Fibroblast of pulmonary artery (primary cell): ENCODE results near the gene ARHGAP33.

ENCODE experiments used
- DNase-seq: peaks from one replicate; pipeline ENCODE4 v3.0.0-alpha.2; 2010; ENCODE audit warnings: low read depth
- H3K4me3 ChIP-seq: replicated peaks from 2 replicates; pipeline ENCODE4 v1.5.1; 2011; ENCODE audit warnings: low read depth, mild to moderate bottlenecking, control low read depth, low read length, moderate library complexity
- TF ChIP-seq, protein P1 (sequence below): IDR thresholded peaks from 2 replicates; pipeline ENCODE4 v1.5.1; 2011; ENCODE audit warnings: mild to moderate bottlenecking, control low read depth, low read length, inconsistent platforms; ENCODE audit errors: missing control alignments

The ARHGAP33 gene

DNA sequence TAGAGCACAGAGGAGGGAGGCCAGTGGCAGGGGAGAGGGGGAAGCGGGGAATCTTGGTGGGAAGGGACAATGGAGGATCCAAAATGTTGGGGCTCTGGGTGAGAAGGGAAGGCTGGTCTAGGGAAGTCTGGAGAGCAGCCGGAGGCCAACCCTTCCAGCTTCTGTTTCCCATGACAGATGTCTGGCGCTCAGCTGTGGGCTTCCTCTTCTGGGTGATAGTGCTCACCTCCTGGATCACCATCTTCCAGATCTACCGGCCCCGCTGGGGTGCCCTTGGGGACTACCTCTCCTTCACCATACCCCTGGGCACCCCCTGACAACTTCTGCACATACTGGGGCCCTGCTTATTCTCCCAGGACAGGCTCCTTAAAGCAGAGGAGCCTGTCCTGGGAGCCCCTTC is 28.8 kb upstream of the ARHGAP33 start:
- DNase-seq: no peak
- H3K4me3 ChIP-seq: peak overlapping the region; percentile 92
- TF ChIP-seq, protein P1, sequence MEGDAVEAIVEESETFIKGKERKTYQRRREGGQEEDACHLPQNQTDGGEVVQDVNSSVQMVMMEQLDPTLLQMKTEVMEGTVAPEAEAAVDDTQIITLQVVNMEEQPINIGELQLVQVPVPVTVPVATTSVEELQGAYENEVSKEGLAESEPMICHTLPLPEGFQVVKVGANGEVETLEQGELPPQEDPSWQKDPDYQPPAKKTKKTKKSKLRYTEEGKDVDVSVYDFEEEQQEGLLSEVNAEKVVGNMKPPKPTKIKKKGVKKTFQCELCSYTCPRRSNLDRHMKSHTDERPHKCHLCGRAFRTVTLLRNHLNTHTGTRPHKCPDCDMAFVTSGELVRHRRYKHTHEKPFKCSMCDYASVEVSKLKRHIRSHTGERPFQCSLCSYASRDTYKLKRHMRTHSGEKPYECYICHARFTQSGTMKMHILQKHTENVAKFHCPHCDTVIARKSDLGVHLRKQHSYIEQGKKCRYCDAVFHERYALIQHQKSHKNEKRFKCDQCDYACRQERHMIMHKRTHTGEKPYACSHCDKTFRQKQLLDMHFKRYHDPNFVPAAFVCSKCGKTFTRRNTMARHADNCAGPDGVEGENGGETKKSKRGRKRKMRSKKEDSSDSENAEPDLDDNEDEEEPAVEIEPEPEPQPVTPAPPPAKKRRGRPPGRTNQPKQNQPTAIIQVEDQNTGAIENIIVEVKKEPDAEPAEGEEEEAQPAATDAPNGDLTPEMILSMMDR: no peak

- TF ChIP-seq, protein P1: no peak
- DNase-seq: peak; percentile 100
- peak within 1 kb of the TSS; percentile 100 for H3K4me3 ChIP-seq
These were observed 27.0 kb upstream of the ARHGAP33 start, which contains the start of gene LIN37 for GRCh38 chr19:35748106-35749020. Gene LIN37 (plus strand): TSS chr19:35748576. CDS start chr19:35748725, 149 bp downstream.

DNA sequence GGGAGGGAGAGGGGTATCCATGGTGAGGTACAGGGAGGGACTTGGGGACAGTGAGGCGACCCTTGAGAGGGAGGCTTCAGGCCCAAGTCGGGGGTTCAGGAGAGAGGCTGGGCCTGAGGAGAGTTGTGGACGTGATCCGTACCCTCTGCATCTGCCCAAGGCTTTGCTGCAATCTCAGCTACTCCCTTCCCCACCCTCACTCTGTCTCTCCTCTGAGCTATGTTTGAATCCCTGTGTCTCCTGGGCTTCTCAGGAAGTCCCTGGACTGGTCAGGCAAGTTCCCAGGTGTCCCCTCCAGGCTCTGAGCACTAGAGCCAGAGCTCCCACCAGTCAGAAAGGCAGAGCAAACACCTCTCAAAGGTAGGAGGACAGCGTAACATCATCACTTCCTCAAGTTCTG is 25.2 kb upstream of the ARHGAP33 start:
- no peak for DNase-seq
- TF ChIP-seq, protein P1: no peak
- H3K4me3 ChIP-seq: no peak overlapping the region

- no peak for DNase-seq
- no peak overlapping the region for H3K4me3 ChIP-seq
- TF ChIP-seq, protein P1: no peak
These were observed 23.3 kb upstream of the ARHGAP33 start for GRCh38 chr19:35751839-35752745.

GRCh38 chr19:35752746-35753350 is 22.5 kb upstream of the ARHGAP33 start:
- H3K4me3 ChIP-seq: no peak overlapping the region
- no peak for DNase-seq
- TF ChIP-seq, protein P1: no peak

DNA sequence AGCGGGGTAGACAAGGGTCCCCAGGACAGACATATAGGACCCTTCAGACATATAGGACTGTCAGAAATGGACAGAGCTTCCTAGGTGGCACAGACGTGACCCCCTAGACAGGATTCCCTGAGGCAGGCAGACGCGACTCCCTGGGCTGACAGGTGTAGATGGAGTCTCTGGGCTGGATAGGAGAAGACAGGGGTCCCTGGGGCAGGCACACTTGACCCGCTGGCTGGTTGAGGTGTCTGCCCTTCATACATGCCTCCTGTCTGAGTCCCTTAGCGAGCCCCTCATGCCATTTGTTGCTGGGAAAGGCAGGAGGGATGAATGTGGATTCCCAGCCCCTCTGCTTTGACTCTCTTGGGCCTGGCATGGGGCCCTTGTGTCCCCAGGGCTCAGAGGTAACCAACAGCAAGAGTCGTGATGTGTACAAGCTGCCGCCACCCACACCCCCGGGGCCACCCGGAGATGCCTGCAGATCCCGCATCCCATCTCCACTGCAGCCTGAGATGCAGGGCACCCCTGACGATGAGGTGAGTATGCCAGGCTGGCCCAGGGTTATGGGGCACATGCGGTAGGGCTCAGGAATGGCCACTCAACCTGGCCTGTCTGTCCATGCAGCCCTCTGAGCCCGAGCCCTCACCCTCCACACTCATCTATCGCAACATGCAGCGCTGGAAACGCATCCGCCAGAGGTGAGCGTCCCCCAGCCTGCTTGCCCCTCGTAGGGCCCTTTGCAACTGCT is 21.6 kb upstream of the ARHGAP33 start:
- no peak for DNase-seq
- TF ChIP-seq, protein P1: no peak
- H3K4me3 ChIP-seq: no peak overlapping the region
